H1 (cell line): ENCODE results near the gene MADD. TPM values are rescaled to one million over a fixed set of nuclear protein-coding genes. Genes with fewer than 3 reads are reported as not detected.

ENCODE experiments used
- CTCF ChIA-PET: fragments of 300-600 bp; sonication (Branson Sonifier 250); formaldehyde crosslinking; loops from one replicate; lab custom pipeline; 2021; ENCODE audit not compliant: partially characterized antibody; lab: Charles Lee
- POLR2A ChIA-PET: fragments of 300-600 bp; sonication (Branson Sonifier 250); formaldehyde crosslinking; loops from one replicate; lab custom pipeline; 2021; ENCODE audit warnings: inconsistent platforms; ENCODE audit not compliant: partially characterized antibody; lab: Charles Lee
- DNase-seq, 2 experiments: peaks; one replicate each; pipeline versions ENCODE4 v3.0.0 to v3.0.0-alpha.2; 2010 to 2022; ENCODE audit warnings: low spot score in 2 of 2, low read depth in 1 of 2, mixed read lengths in 1 of 2
- FAIRE-seq: peaks from 2 replicates; lab custom pipeline; 2011; peaks lifted over from hg19 to GRCh38; lab: Jason Lieb, UNC
- H2AFZ ChIP-seq: 2 replicates; pipeline ENCODE4 v1.8.1; 2012; ENCODE audit warnings: low read length, inconsistent platforms
- H2AK5ac ChIP-seq: 2 replicates; pipeline ENCODE4 v1.6.1; 2013; ENCODE audit warnings: low read depth, low read length
- H2BK120ac ChIP-seq: replicated peaks from 2 replicates; pipeline ENCODE3; 2013; ENCODE audit warnings: low read depth, low read length, inconsistent platforms
- H2BK12ac ChIP-seq: 2 replicates; pipeline ENCODE4 v1.6.1; 2013; ENCODE audit warnings: low read depth, low read length
- H2BK15ac ChIP-seq: 2 replicates; pipeline ENCODE4 v1.6.1; 2013; ENCODE audit warnings: low read length
- H2BK20ac ChIP-seq: 2 replicates; pipeline ENCODE4 v1.6.1; 2013; ENCODE audit warnings: low read length
- H2BK5ac ChIP-seq: 2 replicates; pipeline ENCODE4 v1.6.1; 2013; ENCODE audit warnings: low read depth, low read length
- H3K14ac ChIP-seq: 2 replicates; pipeline ENCODE4 v1.6.1; 2013; ENCODE audit warnings: inconsistent platforms; ENCODE audit not compliant: insufficient read length
- H3K18ac ChIP-seq: 2 replicates; pipeline ENCODE4 v1.6.1; 2013; ENCODE audit warnings: low read length; ENCODE audit errors: extremely low read depth
- H3K23ac ChIP-seq: 2 replicates; pipeline ENCODE4 v1.6.1; 2013; ENCODE audit warnings: inconsistent platforms; ENCODE audit not compliant: insufficient read length
- H3K23me2 ChIP-seq: 2 replicates; pipeline ENCODE4 v1.6.1; 2013; ENCODE audit warnings: low read depth, low read length
- H3K27ac ChIP-seq: 2 replicates; pipeline ENCODE4 v1.6.1; 2011; ENCODE audit warnings: low read depth, low read length, inconsistent platforms
- H3K27me3 ChIP-seq, 4 experiments: replicated peaks in 1 of 4; 1 replicate in 1 of 4; 2 replicates in 3 of 4; pipeline versions ENCODE4 v1.6.1 to v1.8.1; 2011 to 2013; ENCODE audit warnings: low read length in 3 of 4, mild to moderate bottlenecking in 3 of 4, inconsistent platforms in 2 of 4, mixed read lengths in 2 of 4, moderate library complexity in 1 of 4; ENCODE audit not compliant: control insufficient read depth in 3 of 4, insufficient read depth in 3 of 4; ENCODE audit errors: extremely low read depth in 1 of 4
- H3K36me3 ChIP-seq, 4 experiments: 2 replicates each; pipeline versions ENCODE4 v1.6.1 to v1.8.1; 2011 to 2013; ENCODE audit warnings: mild to moderate bottlenecking in 4 of 4, low read length in 3 of 4, moderate library complexity in 2 of 4, control low read depth in 1 of 4, inconsistent platforms in 1 of 4; ENCODE audit not compliant: insufficient read depth in 4 of 4, control insufficient read depth in 2 of 4
- H3K4ac ChIP-seq: replicated peaks from 2 replicates; pipeline ENCODE3; 2013; ENCODE audit warnings: low read length, low read depth, mixed read lengths, inconsistent platforms; ENCODE audit not compliant: insufficient read length
- H3K4me1 ChIP-seq, 4 experiments: replicated peaks in 1 of 4; 1 replicate in 1 of 4; 2 replicates in 3 of 4; pipeline versions ENCODE4 v1.6.1 to v1.8.1; 2011 to 2013; ENCODE audit warnings: low read length in 3 of 4, inconsistent platforms in 2 of 4, mixed read lengths in 1 of 4; ENCODE audit not compliant: insufficient read depth in 4 of 4, control insufficient read depth in 3 of 4
- H3K4me2 ChIP-seq, 2 experiments: 2 replicates each; pipeline versions ENCODE4 v1.6.1 to v1.8.1; 2011 to 2013; ENCODE audit warnings: low read depth in 2 of 2, low read length in 2 of 2, control low read depth in 1 of 2, inconsistent platforms in 1 of 2, mild to moderate bottlenecking in 1 of 2; ENCODE audit not compliant: insufficient read depth in 1 of 2
- H3K4me3 ChIP-seq, 4 experiments: fragments of 200-600, 300-600 bp in 1 of 4; sonication (generic), shearing (Covaris generic), sonication (Bioruptor Twin) in 1 of 4; 2 replicates each; pipeline versions ENCODE4 v1.5.1 to v1.8.1; 2011 to 2016; ENCODE audit warnings: low read length in 4 of 4, low read depth in 3 of 4, control low read depth in 2 of 4, inconsistent platforms in 2 of 4, mild to moderate bottlenecking in 2 of 4, mixed read lengths in 1 of 4, moderate library complexity in 1 of 4; ENCODE audit not compliant: insufficient read depth in 2 of 4; ENCODE audit errors: extremely low read depth in 1 of 4
- H3K56ac ChIP-seq: replicated peaks from 2 replicates; pipeline ENCODE3; 2013; ENCODE audit warnings: low read depth, mild to moderate bottlenecking, mixed read lengths, low read length, inconsistent platforms; ENCODE audit not compliant: insufficient read length
- H3K79me1 ChIP-seq: 2 replicates; pipeline ENCODE4 v1.6.1; 2013; ENCODE audit warnings: low read depth, low read length, control low read depth
- H3K79me2 ChIP-seq, 2 experiments: 2 replicates each; pipeline versions ENCODE4 v1.6.1 to v1.8.1; 2012 to 2013; ENCODE audit warnings: low read length in 2 of 2, mild to moderate bottlenecking in 2 of 2, inconsistent platforms in 1 of 2; ENCODE audit not compliant: insufficient read depth in 2 of 2, control insufficient read depth in 1 of 2
- H3K9ac ChIP-seq, 4 experiments: replicated peaks in 1 of 4; 1 replicate in 1 of 4; 2 replicates in 3 of 4; pipeline versions ENCODE4 v1.6.1 to v1.8.1; 2011 to 2013; ENCODE audit warnings: low read depth in 3 of 4, low read length in 3 of 4, control low read depth in 2 of 4, mild to moderate bottlenecking in 2 of 4, moderate library complexity in 2 of 4, inconsistent platforms in 1 of 4; ENCODE audit errors: extremely low read depth in 1 of 4
- H3K9me3 ChIP-seq, 2 experiments: 2 replicates each; pipeline versions ENCODE4 v1.6.1 to v1.8.1; 2012 to 2013; ENCODE audit warnings: mild to moderate bottlenecking in 2 of 2, moderate library complexity in 2 of 2, control low read depth in 1 of 2, inconsistent platforms in 1 of 2, low read depth in 1 of 2, low read length in 1 of 2, mixed read lengths in 1 of 2; ENCODE audit not compliant: insufficient read depth in 2 of 2
- H4K20me1 ChIP-seq, 2 experiments: replicated peaks in 1 of 2; 2 replicates each; pipeline versions ENCODE3 to v1.8.1; 2011 to 2013; ENCODE audit warnings: inconsistent platforms in 2 of 2, low read length in 2 of 2, mild to moderate bottlenecking in 1 of 2; ENCODE audit not compliant: insufficient read depth in 2 of 2, control insufficient read depth in 1 of 2
- H4K5ac ChIP-seq: 2 replicates; pipeline ENCODE4 v1.6.1; 2013; ENCODE audit warnings: low read length, low read depth, mixed read lengths, inconsistent platforms; ENCODE audit not compliant: insufficient read length
- H4K8ac ChIP-seq: 2 replicates; pipeline ENCODE4 v1.8.0; 2013; ENCODE audit warnings: mild to moderate bottlenecking, moderate library complexity, low read length, inconsistent platforms; ENCODE audit not compliant: insufficient read depth; ENCODE audit errors: extremely low read depth
- H4K91ac ChIP-seq: replicated peaks from 2 replicates; pipeline ENCODE3; 2013; ENCODE audit warnings: low read length, mixed read lengths, inconsistent platforms; ENCODE audit not compliant: insufficient read length
- ASH2L ChIP-seq: fragments of 200-600, 300-600 bp; sonication (generic); IDR thresholded peaks from one replicate; pipeline ENCODE4 v1.7.1; 2017; ENCODE audit warnings: low read length
- CHD1 ChIP-seq: IDR thresholded peaks from 2 replicates; pipeline ENCODE4 v1.6.1; 2012; ENCODE audit warnings: low read depth, low read length, improper control_type of control experiment
- CREB1 ChIP-seq: IDR thresholded peaks from 2 replicates; pipeline ENCODE4 v1.6.1; 2012; ENCODE audit warnings: inconsistent platforms
- EP300 ChIP-seq, 2 experiments: IDR thresholded peaks; 1 replicate in 1 of 2; 2 replicates in 1 of 2; pipeline ENCODE4 v1.6.1; 2011 to 2012; ENCODE audit warnings: low read depth in 2 of 2, low read length in 2 of 2, mild to moderate bottlenecking in 2 of 2, borderline replicate concordance in 1 of 2, inconsistent platforms in 1 of 2, moderate library complexity in 1 of 2
- MAX ChIP-seq: IDR thresholded peaks from 2 replicates; pipeline ENCODE4 v1.6.1; 2012; ENCODE audit warnings: inconsistent platforms
- RBBP5 ChIP-seq: IDR thresholded peaks from 2 replicates; pipeline ENCODE4 v1.7.1; 2012; ENCODE audit warnings: low read depth, mild to moderate bottlenecking, inconsistent platforms, low read length, moderate library complexity, borderline replicate concordance
- SP2 ChIP-seq: IDR thresholded peaks from 2 replicates; pipeline ENCODE4 v1.6.1; 2012; ENCODE audit warnings: mild to moderate bottlenecking, low read length, inconsistent platforms
- SRF ChIP-seq: IDR thresholded peaks from 2 replicates; pipeline ENCODE4 v1.6.1; 2011; ENCODE audit warnings: mild to moderate bottlenecking, low read depth, low read length, moderate library complexity
- TBP ChIP-seq: IDR thresholded peaks from 2 replicates; pipeline ENCODE4 v1.6.1; 2011; ENCODE audit warnings: low read depth, low read length, improper control_type of control experiment
- WGBS, 2 experiments: shearing (Covaris generic) in 1 of 2; methylation state at CpG; one replicate each; pipeline versions ENCODE4 v1.1.6 to v1.1.7; 2013 to 2015; ENCODE audit warnings: low lambda C conversion rate in 2 of 2, mixed read lengths in 2 of 2, inconsistent platforms in 1 of 2, low coverage in 1 of 2, missing lambda C conversion rate in 1 of 2; ENCODE audit not compliant: insufficient replicate concordance in 2 of 2, insufficient coverage in 1 of 2, insufficient read length in 1 of 2; ENCODE audit errors: extremely low coverage in 1 of 2, missing lambda C conversion rate in 1 of 2; 5-methylcytosine and 5-hydroxymethylcytosine counted together
- long read RNA-seq, 2 experiments: library from RNA in 1 of 2; library from capped mRNA in 1 of 2; stranded (forward); transcript quantifications; one replicate each; pipeline ENCODE4 v2.0.0, GENCODE V29; 2021; ENCODE audit warnings: inconsistent platforms in 1 of 2
- polyA minus RNA-seq, 3 experiments: library from RNA; depleted of rRNA, polyadenylated mRNA; stranded (reverse); fragments of >200 nt; gene quantifications; 1 replicate in 2 of 3; 2 replicates in 1 of 3; pipeline ENCODE4 v1.2.3, GENCODE V29; 2011
- polyA plus RNA-seq, 7 experiments: library from polyadenylated mRNA; depleted of rRNA in 3 of 7; stranded (reverse) in 5 of 7; unstranded in 2 of 7; fragments of >200 nt in 5 of 7; fragments of 200-250 nt in 2 of 7; gene quantifications; 1 replicate in 5 of 7; 2 replicates in 1 of 7; 4 replicates in 1 of 7; pipeline versions ENCODE4 v1.2.1 to v1.2.3, GENCODE V29; 2011 to 2013; ENCODE audit warnings: missing spikeins in 2 of 7, mixed read lengths in 2 of 7
- total RNA-seq: library from RNA; stranded (reverse); fragmentation: NEBNext Ultra II Directional; extraction: Animal tissue kit (Norgen Biotek cat#: 25700); gene quantifications from 2 replicates; pipeline ENCODE4 v1.2.1, GENCODE V29; 2021

Gene MADD
- total RNA-seq (43.7 and 45.4 TPM in 2 replicates), polyA plus RNA-seq (2011; rRNA removed) (32.5 and 48.3 TPM in 2 replicates), polyA minus RNA-seq (2011; rRNA and poly(A)+ RNA removed) (76.0 and 80.1 TPM in 2 replicates)
- 26.6 TPM for polyA plus RNA-seq (2011; cell fraction: cytosol; rRNA removed)
- polyA plus RNA-seq (2011; cell fraction: nucleus; rRNA removed): 91.6 TPM
- 33.0 to 36.2 TPM (median 35.4 TPM) in 4 replicates for polyA plus RNA-seq (2012, experiment 1 of 2)
- 16.8 TPM for polyA plus RNA-seq (2012, experiment 2 of 2)
- polyA plus RNA-seq (2013, experiment 1 of 2): 19.3 TPM
- 17.0 TPM for polyA plus RNA-seq (2013, experiment 2 of 2)
- 22.5 TPM for polyA minus RNA-seq (2011; cell fraction: cytosol; rRNA and poly(A)+ RNA removed)
- polyA minus RNA-seq (2011; cell fraction: nucleus; rRNA and poly(A)+ RNA removed): 48.9 TPM
- long read RNA-seq, experiment 1, partial matches to known transcripts: 4 of 7 reads
- long read RNA-seq, experiment 1, other reads (novel, unspliced or antisense): 2 of 7 reads
- long read RNA-seq, experiment 2, partial matches to known transcripts: 2 of 6 reads
- long read RNA-seq, experiment 2, other reads (novel, unspliced or antisense): 4 of 6 reads

GRCh38 chr11:47269829-47270305, at the start of gene MADD:
TSS of gene MADD (plus strand) at chr11:47270133.
- peaks cover 8 to 17% of the 10 kb centered on the region in 2 experiments for H4K20me1 ChIP-seq
- peak within 1 kb of the TSS in 3 of 4 experiments; percentile 62 to 69 (median 68); a peak in 6 of 7 replicates for H3K9ac ChIP-seq
- FAIRE-seq (no peak), DNase-seq (no peak)
- 2% methylated on average over 23 of the region's 57 CpGs; no CpG with 5 or more reads in 1 of the 2 experiments for WGBS, 2 experiments
- peaks cover 0 to 43% of the 10 kb centered on the region in 2 experiments; a peak in 3 of 4 replicates for H3K79me2 ChIP-seq
- H3K79me1 ChIP-seq: peaks cover 20% of the 10 kb centered on the region
- H3K27ac ChIP-seq: peak within 1 kb of the TSS; percentile 65; the same call in 1 of the 2 replicates
- H3K23me2 ChIP-seq: peaks cover 13% of the 10 kb centered on the region
- ChIA-PET CTCF (interaction anchor here (7.4 kb wide), 1 partner anchor 11 kb away, joined by 72 read pairs; the partner anchor contains the start of gene NR1H3), POLR2A (interaction anchor here (1.0 to 4.0 kb wide), 3 partner anchors 9 to 11 kb away, joined by 3 to 26 read pairs (median 3); partner anchors contain the start of gene NR1H3)
- peak within 1 kb of the TSS; percentile 89 for H3K18ac ChIP-seq
- peak within 1 kb of the TSS; percentile 88; the same call in 1 of the 2 replicates for H2BK12ac ChIP-seq
- peak within 1 kb of the TSS; percentile 76 for H3K4ac ChIP-seq
- no peak within 1 kb of the TSS for H3K23ac ChIP-seq
- peak within 1 kb of the TSS; percentile 98 for H2BK5ac ChIP-seq
- H4K91ac ChIP-seq: peak within 1 kb of the TSS; percentile 88
- H4K5ac ChIP-seq: peak within 1 kb of the TSS; percentile 82
- H3K4me3 ChIP-seq: peak within 1 kb of the TSS; percentile 75 to 93 (median 81)
- H2BK120ac ChIP-seq: no peak within 1 kb of the TSS
- peak within 1 kb of the TSS; percentile 26; the same call in 1 of the 2 replicates for H2AK5ac ChIP-seq
- H2AFZ ChIP-seq: peak within 1 kb of the TSS; percentile 97
- H3K27me3 ChIP-seq: no peaks in the 10 kb centered on the region
- peaks cover 14 to 25% (median 17%) of the 10 kb centered on the region in 4 experiments for H3K4me1 ChIP-seq
- H2BK20ac ChIP-seq: 0 out of 2 replicates have a peak within 1 kb of the TSS, but pooled peaks have one; percentile 40
- no peak within 1 kb of the TSS for H3K14ac ChIP-seq
- peak within 1 kb of the TSS; percentile 89 to 99 for H3K4me2 ChIP-seq
- H4K8ac ChIP-seq: peak within 1 kb of the TSS; percentile 51
- H2BK15ac ChIP-seq: peak within 1 kb of the TSS; percentile 81; the same call in 1 of the 2 replicates
- H3K36me3 ChIP-seq: peaks cover 0 to 5% (median 4%) of the 10 kb centered on the region in 4 experiments; a peak in 4 of 8 replicates
- no peaks in the 10 kb centered on the region for H3K9me3 ChIP-seq
- H3K56ac ChIP-seq: peak within 1 kb of the TSS; percentile 74
- TF ChIP-seq SRF (no peak), ASH2L (peak; percentile 42), CREB1 (peak; percentile 58), RBBP5 (peak; percentile 46; the same call in 1 of the 2 replicates), TBP (0 out of 2 replicates have a peak, but pooled peaks have one; percentile 12), EP300 (IDR thresholded peaks at IDR 0.05; ENCODE audit: borderline replicate concordance in 1 of 2, low read depth in 2 of 2, low read length in 2 of 2) (0 out of 3 replicates have a peak, but pooled peaks of 1 of the 2 experiments have one; percentile 67), CHD1 (0 out of 2 replicates have a peak, but pooled peaks have one; percentile 26), SP2 (no peak), MAX (0 out of 2 replicates have a peak, but pooled peaks have one; percentile 4)
